ENCODE measurements around the gene TMEM208. TPM values are rescaled to one million over a fixed set of nuclear protein-coding genes. Genes with fewer than 3 reads are reported as not detected.

TMEM208 gene
- 23.1 TPM for total RNA-seq

GRCh38 chr16:67226804-67227566, at the start of gene TMEM208:
Gene TMEM208 (plus strand): TSS chr16:67227130. CDS start chr16:67227219, 89 bp downstream.

GRCh38 chr16:67183627-67184452, 43.1 kb upstream of the TMEM208 start, which contains the start of gene MATCAP1:
Gene MATCAP1 (minus strand): TSS chr16:67183963. CDS start chr16:67180610, 3,353 bp downstream.

GRCh38 chr16:67190041-67190440, 36.9 kb upstream of the TMEM208 start, which contains the start of gene EXOC3L1:
Gene EXOC3L1 (minus strand): TSS chr16:67190136. CDS start chr16:67189676, 460 bp downstream.

GRCh38 chr16:67191995-67192681, 34.8 kb upstream of the TMEM208 start, which contains the start of gene E2F4:
Gene E2F4 (plus strand): TSS chr16:67192155. CDS start chr16:67192228, 73 bp downstream.

GRCh38 chr16:67199011-67199807, 27.7 kb upstream of the TMEM208 start, which contains the start of gene ELMO3:
Gene ELMO3 (plus strand): TSS chr16:67199131. CDS start chr16:67199327, 196 bp downstream.

GRCh38 chr16:67247192-67248072, 20.5 kb downstream of the TMEM208 start, which contains the start of gene FHOD1:
Gene FHOD1 (minus strand): TSS chr16:67247481. CDS start chr16:67247410, 71 bp downstream.

GRCh38 chr16:67248401-67249177, 21.7 kb downstream of the TMEM208 start, which contains the start of gene SLC9A5:
Gene SLC9A5 (plus strand): TSS chr16:67248979. CDS start chr16:67249015, 36 bp downstream.

Small RNA genes lying within 50 kb of the gene (small RNA-seq; reads per million reads assigned to genes)
- gene MIR328 = 15.1 reads per million, percentile 94 among the genes with 10 or more reads in this experiment

Other genes with a start within 250 kb of the TMEM208 start
- 9.2 TPM for gene CES4A, start 238.5 kb upstream of the TMEM208 start, total RNA-seq
- gene CBFB, start 198.0 kb upstream of the TMEM208 start, total RNA-seq = 38.1 TPM
- 21.7 TPM for gene PHAF1, start 117.2 kb upstream of the TMEM208 start, total RNA-seq
- gene B3GNT9, start 76.1 kb upstream of the TMEM208 start, total RNA-seq = 1.8 TPM
- 1.6 TPM for gene TRADD, start 67.2 kb upstream of the TMEM208 start, total RNA-seq
- gene FBXL8, start 67.2 kb upstream of the TMEM208 start, total RNA-seq = 1.4 TPM
- 14.3 TPM for gene HSF4, start 62.4 kb upstream of the TMEM208 start, total RNA-seq
- 9.2 TPM for gene NOL3, start 56.6 kb upstream of the TMEM208 start, total RNA-seq
- gene MATCAP1, start 43.2 kb upstream of the TMEM208 start, total RNA-seq = 58.8 TPM
- gene EXOC3L1, start 37.0 kb upstream of the TMEM208 start, total RNA-seq = 1.2 TPM
- gene E2F4, start 35.0 kb upstream of the TMEM208 start, total RNA-seq = 20.1 TPM
- 0.69 TPM for gene ELMO3, start 28.0 kb upstream of the TMEM208 start, total RNA-seq
- gene FHOD1, start 20.4 kb downstream of the TMEM208 start, total RNA-seq = 4.8 TPM
- 2.8 TPM for gene SLC9A5, start 21.8 kb downstream of the TMEM208 start, total RNA-seq
- 3.7 TPM for gene PLEKHG4, start 52.4 kb downstream of the TMEM208 start, total RNA-seq
- gene KCTD19, start 99.6 kb downstream of the TMEM208 start, total RNA-seq = 2.1 TPM
- 9.5 TPM for gene LRRC36, start 99.7 kb downstream of the TMEM208 start, total RNA-seq
- 36.2 TPM for gene TPPP3, start 166.4 kb downstream of the TMEM208 start, total RNA-seq
- gene ZDHHC1, start 189.3 kb downstream of the TMEM208 start, total RNA-seq = 4.6 TPM
- 6.5 TPM for gene HSD11B2, start 204.0 kb downstream of the TMEM208 start, total RNA-seq

Data from diencephalon (tissue), 1 donor.